Progenitor cell of endocrine pancreas (in vitro differentiated cells): ENCODE measurements around the gene LDB1. TPM values are rescaled to one million over a fixed set of nuclear protein-coding genes. Genes with fewer than 3 reads are reported as not detected.
A peak's percentile ranks its signal among the peaks of the same experiment; 100 is the strongest.

Experiments
- DNase-seq: peaks from one replicate; pipeline ENCODE4 v3.0.0; 2021; ENCODE audit warnings: low spot score; ENCODE audit not compliant: unreplicated experiment
- H3K27ac Mint-ChIP-seq: 2 replicates; pipeline ENCODE4 v1.8.0; 2021; ENCODE audit warnings: mild to moderate bottlenecking, moderate library complexity, mixed read lengths
- H3K27me3 Mint-ChIP-seq: 2 replicates; pipeline ENCODE4 v1.8.0; 2021; ENCODE audit warnings: mixed read lengths
- H3K36me3 Mint-ChIP-seq: 2 replicates; pipeline ENCODE4 v1.8.0; 2022; ENCODE audit warnings: mixed read lengths; ENCODE audit not compliant: insufficient read depth
- H3K4me1 Mint-ChIP-seq: 2 replicates; pipeline ENCODE4 v1.8.0; 2021; ENCODE audit warnings: low read depth, mixed read lengths
- H3K4me3 Mint-ChIP-seq: 2 replicates; pipeline ENCODE4 v1.8.0; 2021; ENCODE audit warnings: low read depth, mild to moderate bottlenecking, moderate library complexity, mixed read lengths
- H3K9me3 Mint-ChIP-seq: 2 replicates; pipeline ENCODE4 v1.8.0; 2021; ENCODE audit warnings: low read depth, mixed read lengths
- total RNA-seq: library from RNA; stranded (reverse); gene quantifications from 2 replicates; pipeline ENCODE4 v1.2.1, GENCODE V29; 2021
- TF ChIP-seq, protein P1 (sequence below): fragments of 200-600 bp; sonication (generic); IDR thresholded peaks from one replicate; pipeline ENCODE4 v1.5.0; 2021; ENCODE audit warnings: antibody characterized with exemption, mild to moderate bottlenecking; ENCODE audit not compliant: unreplicated experiment

Gene LDB1
- total RNA-seq, 1 donor from 2014 or later = 107 TPM

DNA sequence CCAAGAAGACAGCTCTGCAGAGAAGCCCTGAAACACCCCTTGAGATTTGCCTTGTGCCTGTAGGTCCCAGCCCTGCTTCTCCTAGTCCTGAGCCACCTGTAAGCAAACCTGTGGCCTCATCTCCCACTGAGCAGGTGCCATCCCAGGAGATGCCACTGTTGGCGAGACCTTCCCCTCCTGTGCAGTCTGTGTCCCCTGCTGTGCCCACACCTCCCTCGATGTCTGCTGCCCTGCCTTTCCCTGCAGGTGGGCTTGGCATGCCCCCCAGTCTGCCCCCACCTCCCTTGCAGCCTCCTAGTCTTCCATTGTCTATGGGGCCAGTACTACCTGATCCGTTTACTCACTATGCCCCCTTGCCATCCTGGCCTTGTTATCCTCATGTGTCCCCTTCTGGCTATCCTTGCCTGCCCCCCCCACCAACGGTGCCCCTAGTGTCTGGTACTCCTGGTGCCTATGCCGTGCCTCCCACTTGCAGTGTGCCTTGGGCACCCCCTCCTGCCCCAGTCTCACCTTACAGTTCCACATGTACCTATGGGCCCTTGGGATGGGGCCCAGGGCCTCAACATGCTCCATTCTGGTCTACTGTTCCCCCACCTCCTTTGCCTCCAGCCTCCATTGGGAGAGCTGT is 20.9 kb upstream of the LDB1 start:
- H3K4me1 Mint-ChIP-seq = no peaks in the 10 kb centered on the region
- H3K36me3 Mint-ChIP-seq = peaks cover 21% of the 10 kb centered on the region
- no peaks in the 10 kb centered on the region for H3K9me3 Mint-ChIP-seq
- TF ChIP-seq, protein P1, sequence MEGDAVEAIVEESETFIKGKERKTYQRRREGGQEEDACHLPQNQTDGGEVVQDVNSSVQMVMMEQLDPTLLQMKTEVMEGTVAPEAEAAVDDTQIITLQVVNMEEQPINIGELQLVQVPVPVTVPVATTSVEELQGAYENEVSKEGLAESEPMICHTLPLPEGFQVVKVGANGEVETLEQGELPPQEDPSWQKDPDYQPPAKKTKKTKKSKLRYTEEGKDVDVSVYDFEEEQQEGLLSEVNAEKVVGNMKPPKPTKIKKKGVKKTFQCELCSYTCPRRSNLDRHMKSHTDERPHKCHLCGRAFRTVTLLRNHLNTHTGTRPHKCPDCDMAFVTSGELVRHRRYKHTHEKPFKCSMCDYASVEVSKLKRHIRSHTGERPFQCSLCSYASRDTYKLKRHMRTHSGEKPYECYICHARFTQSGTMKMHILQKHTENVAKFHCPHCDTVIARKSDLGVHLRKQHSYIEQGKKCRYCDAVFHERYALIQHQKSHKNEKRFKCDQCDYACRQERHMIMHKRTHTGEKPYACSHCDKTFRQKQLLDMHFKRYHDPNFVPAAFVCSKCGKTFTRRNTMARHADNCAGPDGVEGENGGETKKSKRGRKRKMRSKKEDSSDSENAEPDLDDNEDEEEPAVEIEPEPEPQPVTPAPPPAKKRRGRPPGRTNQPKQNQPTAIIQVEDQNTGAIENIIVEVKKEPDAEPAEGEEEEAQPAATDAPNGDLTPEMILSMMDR = no peak
- no peak overlapping the region for H3K27ac Mint-ChIP-seq
- DNase-seq = no peak
- H3K4me3 Mint-ChIP-seq = no peak overlapping the region
- no peaks in the 10 kb centered on the region for H3K27me3 Mint-ChIP-seq

- Mint-ChIP-seq H3K27me3 (no peaks in the 10 kb centered on the region), H3K4me1 (peaks cover 3% of the 10 kb centered on the region), H3K4me3 (no peak overlapping the region), H3K27ac (no peak overlapping the region), H3K36me3 (peaks cover 19% of the 10 kb centered on the region), H3K9me3 (no peaks in the 10 kb centered on the region)
- DNase-seq = no peak
- TF ChIP-seq, protein P1 = no peak
Measured at GRCh38 chr10:102140218-102140617, 20.1 kb upstream of the LDB1 start.

DNA sequence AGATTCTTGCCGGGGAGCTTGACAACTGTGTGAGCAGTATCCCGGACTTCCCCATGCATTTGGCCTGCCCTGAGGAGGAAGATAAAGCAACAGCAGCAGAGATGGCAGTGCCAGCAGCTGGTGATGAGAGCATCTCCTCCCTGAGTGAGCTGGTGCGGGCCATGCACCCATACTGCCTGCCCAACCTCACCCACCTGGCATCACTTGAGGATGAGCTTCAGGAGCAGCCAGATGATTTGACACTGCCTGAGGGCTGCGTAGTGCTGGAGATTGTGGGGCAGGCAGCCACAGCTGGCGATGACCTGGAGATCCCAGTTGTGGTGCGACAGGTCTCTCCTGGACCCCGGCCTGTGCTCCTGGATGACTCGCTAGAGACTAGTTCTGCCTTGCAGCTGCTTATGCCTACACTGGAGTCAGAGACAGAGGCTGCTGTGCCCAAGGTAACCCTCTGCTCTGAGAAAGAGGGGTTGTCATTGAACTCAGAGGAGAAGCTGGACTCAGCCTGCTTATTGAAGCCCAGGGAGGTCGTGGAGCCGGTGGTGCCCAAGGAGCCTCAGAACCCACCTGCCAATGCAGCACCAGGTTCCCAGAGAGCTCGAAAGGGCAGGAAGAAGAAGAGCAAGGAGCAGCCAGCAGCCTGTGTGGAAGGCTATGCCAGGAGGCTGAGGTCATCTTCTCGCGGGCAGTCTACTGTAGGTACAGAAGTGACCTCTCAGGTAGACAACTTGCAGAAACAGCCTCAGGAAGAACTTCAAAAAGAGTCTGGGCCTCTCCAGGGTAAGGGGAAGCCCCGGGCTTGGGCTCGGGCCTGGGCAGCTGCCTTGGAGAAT is 19.3 kb upstream of the LDB1 start:
- Mint-ChIP-seq H3K36me3 (peaks cover 16% of the 10 kb centered on the region), H3K4me3 (no peak overlapping the region)

DNA sequence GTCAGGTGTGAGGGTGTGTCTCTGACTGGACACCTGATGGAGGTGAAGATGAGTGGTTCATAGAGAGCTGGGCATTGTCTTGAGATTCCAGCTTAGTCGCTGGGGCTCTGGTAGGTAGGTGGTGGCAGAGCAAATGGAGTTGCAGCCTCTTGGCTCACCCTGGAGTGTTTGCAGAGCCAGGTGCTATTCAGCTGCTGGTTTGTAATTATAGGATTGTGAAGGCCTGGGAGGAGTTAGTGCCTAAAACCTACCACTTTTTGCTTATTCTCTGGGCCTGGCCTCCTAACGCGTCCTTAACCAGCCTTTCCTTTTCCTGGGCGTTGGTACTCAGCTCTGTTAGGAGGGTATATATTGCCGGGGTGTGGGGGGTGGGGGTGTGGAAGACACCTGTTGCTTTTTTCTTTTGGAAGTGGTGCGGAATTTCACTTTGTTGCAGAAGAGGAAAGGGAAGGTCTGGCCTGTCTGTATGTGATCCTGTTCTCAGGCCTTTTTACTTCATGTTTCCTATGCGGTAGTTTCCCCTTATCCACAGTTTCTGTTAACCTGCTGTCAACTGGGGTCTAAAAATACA is 15.9 kb upstream of the LDB1 start:
- Mint-ChIP-seq H3K27ac (peak overlapping the region; percentile 62), H3K9me3 (no peaks in the 10 kb centered on the region), H3K36me3 (peaks cover 5% of the 10 kb centered on the region), H3K27me3 (no peaks in the 10 kb centered on the region), H3K4me1 (peaks cover 21% of the 10 kb centered on the region), H3K4me3 (peak overlapping the region; percentile 19)
- TF ChIP-seq, protein P1 = no peak
- no peak for DNase-seq

More for the DNA sequence above, 19.3 kb upstream of the LDB1 start:
- H3K9me3 Mint-ChIP-seq = no peaks in the 10 kb centered on the region
- no peaks in the 10 kb centered on the region for H3K27me3 Mint-ChIP-seq
- no peak for DNase-seq
- H3K27ac Mint-ChIP-seq = no peak overlapping the region
- peaks cover 9% of the 10 kb centered on the region for H3K4me1 Mint-ChIP-seq
- TF ChIP-seq, protein P1 = no peak

DNA sequence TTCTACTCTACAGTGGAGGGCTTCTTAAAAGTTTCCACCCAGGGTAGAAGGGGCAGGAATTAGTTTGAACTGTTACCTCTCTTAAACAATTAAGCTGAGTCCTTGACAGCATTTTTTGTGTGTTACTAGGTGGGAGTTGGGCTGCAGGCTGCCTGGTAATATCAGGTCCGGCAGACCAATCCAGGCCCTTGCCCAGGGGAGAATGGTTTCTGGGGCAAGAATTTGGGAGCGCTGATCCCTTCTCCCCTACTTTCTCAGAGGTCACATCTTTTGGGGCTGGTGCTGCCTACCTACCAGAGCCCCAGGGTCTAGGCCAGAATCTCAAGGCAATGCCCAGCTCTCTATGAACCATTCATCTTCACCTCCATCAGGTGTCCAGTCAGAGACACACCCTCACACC is 14.2 kb upstream of the LDB1 start:
- Mint-ChIP-seq H3K27ac (peak overlapping the region; percentile 96), H3K27me3 (no peaks in the 10 kb centered on the region), H3K4me3 (peak overlapping the region; percentile 96), H3K36me3 (peaks cover 2% of the 10 kb centered on the region), H3K9me3 (no peaks in the 10 kb centered on the region), H3K4me1 (peaks cover 21% of the 10 kb centered on the region)
- no peak for DNase-seq
- TF ChIP-seq, protein P1 = no peak
